Renal pelvis (tissue), 4 donors: ENCODE results near the gene KIRREL3. TPM values are rescaled to one million over a fixed set of nuclear protein-coding genes. Genes with fewer than 3 reads are reported as not detected.

ENCODE experiments used
- DNase-seq: peaks from one replicate; pipeline ENCODE4 v3.0.0-alpha.2; 2013
- polyA plus RNA-seq, 3 donors: library from polyadenylated mRNA; unstranded; fragments of 120-200 nt; gene quantifications; one replicate each; pipeline ENCODE4 v1.2.1, GENCODE V29; 2013; ENCODE audit not compliant: insufficient read length in 3 of 3

Gene KIRREL3
- polyA plus RNA-seq, 3 donors, result 1.6 to 1.8 (median 1.7) TPM

- DNase-seq, result no peak
Observed at GRCh38 chr11:126530416-126530815, 470.2 kb downstream of the KIRREL3 start.

DNA sequence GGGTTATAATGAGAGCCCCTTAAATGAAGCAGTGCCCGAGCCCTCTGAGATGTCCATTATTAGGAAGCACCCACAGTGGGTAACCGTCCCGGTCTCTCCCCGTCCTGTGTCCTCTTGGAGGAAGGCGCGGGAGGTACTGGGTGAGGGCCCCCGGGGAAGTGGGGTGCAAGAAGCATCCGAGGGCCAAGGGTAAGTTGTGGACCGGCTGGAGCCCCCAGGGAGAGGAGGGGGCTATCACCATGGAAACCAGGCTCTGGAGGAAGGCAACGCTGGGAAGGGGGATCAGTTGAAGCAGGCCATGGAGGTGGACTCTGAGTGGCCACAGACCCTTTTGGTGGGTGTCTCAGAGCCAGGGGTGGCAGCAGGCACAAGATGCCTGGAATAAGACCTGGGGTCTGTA is 471.5 kb downstream of the KIRREL3 start:
- no peak for DNase-seq

GRCh38 chr11:126528075-126528474 is 472.5 kb downstream of the KIRREL3 start:
- DNase-seq, result no peak

- DNase-seq, result no peak
Observed at GRCh38 chr11:126527651-126528050, 472.9 kb downstream of the KIRREL3 start.

GRCh38 chr11:126526471-126526870 is 474.1 kb downstream of the KIRREL3 start:
- DNase-seq, result no peak

GRCh38 chr11:126525702-126526101 is 474.9 kb downstream of the KIRREL3 start:
- DNase-seq, result no peak

- DNase-seq, result no peak
Observed at GRCh38 chr11:126525216-126525615, 475.4 kb downstream of the KIRREL3 start.

DNA sequence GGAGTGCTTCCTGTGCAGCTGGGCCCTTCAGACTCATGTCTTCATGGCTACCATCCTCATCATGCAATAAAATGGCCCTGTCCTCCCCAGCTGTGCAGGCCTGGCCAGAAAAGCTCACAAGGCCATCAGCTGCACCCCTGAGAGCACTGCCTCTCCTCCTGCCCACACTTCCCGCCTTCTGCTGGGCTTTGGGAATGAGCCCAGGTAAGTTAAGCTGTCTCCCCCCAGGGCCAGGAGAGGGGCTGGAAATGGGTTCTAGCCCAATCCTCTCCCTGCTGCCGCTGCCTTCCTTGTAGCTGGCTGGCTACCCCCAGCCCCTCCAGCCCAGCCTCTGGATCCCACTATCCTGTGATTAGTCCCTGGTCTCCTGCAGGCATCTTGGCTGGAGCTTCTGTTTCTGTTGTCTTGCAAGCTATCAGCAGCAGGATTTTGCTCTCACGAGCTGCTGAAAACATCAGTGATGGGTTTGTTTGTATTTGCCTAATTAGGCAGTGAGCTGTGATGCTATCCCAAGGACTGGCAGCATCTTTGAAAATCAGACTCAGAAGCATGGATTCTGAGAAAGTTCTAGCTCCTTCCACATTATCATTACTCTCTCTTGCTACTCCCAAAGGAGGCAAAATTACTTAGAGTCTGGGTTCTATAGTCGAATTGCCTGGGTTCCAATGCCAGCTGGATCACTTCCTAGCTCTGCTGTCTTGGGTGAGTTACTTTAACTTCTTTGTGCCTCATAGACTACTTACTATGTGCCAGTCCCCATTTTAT is 476.9 kb downstream of the KIRREL3 start:
- no peak for DNase-seq

DNA sequence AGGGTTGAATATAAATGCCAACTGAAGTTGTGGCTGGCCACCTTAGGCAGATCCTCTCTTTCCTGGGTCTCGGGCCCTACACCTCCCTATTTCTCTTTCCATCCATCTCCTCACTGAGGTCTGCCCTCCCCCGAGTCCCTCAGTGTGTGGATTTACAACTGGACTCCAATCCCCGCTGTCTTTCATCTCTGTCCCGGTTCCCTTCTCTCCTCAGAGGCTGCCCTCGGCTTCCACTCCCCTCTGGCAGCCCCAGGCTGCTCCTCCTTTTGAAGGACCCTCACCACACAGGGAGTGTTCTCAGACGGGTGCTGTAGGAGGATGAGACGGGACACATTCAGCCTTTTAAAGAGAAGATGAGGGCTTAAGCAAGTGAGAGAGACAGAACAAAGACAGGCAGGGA is 478.0 kb downstream of the KIRREL3 start:
- no peak for DNase-seq

DNA sequence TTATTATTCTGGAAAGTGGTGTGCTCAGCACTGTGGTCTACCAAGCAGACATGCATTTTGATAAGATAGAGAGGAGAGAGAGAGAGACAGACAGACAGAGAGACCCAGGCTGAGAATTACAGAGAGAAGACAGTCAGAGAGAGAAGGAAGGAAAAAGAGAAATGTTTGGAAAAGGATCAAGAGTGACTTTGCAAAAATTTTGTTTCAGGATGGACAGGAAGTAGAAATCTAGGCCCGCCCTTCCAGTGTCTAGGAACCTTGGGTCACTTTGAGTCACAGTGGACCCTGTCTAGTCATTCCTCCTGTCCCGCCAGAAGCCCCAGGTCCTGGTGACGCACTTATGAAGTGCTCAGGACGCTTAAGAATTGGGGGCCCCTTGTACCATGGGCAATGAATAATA is 478.4 kb downstream of the KIRREL3 start:
- DNase-seq, result no peak

DNA sequence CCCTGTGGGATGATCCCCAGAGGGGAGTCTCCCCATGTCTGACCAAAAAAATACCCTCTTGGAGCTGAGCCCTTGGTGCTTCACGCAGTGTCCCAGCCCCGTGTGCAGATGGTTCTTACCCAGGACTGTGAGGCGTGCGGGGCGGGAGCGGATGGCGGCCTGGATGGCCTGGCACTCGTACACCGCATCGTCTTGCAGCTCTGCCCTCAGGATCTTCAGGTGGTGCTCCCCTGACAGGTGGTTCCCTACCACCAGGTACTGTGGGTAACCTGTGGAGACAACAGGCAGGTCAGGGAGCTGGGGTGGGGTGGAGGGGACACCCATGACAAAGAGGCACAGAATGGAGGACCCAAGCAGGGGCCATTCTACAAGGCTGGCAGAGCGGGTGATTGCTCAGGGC is 479.4 kb downstream of the KIRREL3 start:
- no peak for DNase-seq

DNA sequence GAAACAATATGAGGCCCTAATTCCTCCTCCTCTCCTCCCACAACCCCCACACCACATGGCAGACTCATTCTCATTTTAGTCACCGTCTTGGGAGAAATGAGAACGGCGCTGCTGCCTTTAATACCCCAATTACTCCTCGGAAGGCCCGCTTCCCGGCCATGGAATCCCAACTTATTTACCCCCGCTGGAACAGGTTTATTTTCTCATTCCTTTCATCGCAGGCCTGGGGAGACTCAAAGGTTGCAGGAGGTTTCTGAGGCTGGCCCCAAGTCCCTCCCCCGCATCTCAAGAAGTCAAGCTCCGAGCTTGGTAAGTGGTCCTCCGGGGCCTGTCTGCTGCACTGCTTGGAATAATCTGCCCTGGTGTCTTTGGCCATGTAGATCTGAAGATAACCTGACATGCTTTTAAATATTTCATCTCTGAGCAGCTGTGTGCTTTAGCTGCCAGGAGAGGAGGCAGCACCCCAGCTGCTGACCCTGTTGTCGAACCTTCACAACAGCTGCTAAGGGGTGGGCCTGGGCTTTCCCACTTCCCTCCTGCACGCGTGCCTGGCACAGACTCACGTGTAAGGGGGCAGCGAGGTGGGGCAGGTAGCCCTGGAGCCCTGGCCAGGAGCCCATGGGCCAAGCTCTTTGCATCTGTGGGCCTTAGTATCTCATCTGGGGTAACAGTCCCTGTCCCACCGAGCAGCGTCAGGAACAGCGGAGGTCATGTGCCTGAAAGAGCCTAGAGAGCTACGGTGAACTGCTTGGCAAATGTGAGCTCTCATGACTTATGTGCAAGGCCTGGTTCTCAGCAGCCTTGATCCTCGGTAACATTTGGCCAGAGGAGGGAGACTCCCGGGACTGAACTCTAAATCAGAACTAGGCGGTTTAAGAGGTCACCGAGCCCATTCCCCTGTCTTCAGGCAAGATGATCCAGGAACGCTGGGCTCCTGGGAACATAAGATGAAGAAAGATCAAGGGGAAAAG is 480.5 kb downstream of the KIRREL3 start:
- DNase-seq, result no peak

DNA sequence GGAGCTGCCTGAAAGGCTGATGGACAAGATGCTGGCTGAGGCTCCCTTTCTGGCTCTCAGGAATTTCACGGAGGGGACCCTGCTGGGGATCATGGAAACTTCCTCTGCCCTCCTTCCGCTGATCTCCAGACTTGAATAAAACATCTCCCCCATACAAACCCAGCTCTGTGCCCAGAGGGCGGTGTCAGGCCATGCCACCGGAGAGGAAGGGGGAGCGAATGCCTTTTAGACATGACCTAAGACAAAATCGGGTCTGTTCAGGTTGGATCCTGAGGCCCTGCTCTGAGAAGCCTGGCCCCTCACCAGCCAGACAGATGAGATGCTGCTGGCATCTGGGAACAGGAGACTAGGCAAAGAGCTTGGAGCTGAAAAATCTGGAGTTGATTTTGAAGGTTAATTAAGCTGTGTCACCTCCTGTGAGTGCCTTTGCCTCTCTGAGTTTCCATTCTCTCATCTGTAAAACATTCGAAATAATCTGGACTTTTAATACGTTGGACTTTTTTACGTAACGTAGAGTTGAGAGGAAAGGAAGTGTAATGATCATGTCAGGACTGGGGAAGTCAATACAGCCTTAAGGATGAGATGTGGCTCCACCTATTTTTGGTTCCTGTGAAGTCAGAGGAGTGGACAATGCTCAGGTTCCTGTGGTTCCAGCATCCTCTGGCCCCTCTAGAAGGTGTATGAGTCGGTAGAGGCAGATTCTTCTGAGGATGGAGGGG is 481.4 kb downstream of the KIRREL3 start:
- DNase-seq, result no peak

GRCh38 chr11:126518071-126518971 is 482.2 kb downstream of the KIRREL3 start:
- DNase-seq, result no peak

DNA sequence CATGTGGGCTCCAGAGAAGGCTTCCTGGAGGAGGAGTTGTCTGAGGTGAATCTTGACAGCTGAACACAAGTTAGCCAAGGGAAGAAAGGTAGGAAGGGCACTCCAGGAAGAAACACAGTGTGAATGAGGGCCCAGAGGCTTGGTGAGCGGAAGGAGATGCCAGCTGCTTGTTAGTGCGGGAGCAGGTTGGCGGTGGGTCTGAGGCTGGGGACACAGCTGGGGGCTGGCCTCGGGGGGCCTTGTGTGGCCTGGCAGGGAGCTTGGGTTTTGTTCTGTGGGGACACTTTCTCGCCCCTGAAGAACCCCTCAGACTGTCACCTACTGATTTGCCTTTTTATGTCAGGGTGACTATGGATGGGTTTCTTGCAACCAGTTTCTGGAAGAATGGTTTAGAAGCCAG is 485.1 kb downstream of the KIRREL3 start:
- DNase-seq, result no peak

GRCh38 chr11:126514061-126514693 is 486.4 kb downstream of the KIRREL3 start:
- DNase-seq, result no peak

DNA sequence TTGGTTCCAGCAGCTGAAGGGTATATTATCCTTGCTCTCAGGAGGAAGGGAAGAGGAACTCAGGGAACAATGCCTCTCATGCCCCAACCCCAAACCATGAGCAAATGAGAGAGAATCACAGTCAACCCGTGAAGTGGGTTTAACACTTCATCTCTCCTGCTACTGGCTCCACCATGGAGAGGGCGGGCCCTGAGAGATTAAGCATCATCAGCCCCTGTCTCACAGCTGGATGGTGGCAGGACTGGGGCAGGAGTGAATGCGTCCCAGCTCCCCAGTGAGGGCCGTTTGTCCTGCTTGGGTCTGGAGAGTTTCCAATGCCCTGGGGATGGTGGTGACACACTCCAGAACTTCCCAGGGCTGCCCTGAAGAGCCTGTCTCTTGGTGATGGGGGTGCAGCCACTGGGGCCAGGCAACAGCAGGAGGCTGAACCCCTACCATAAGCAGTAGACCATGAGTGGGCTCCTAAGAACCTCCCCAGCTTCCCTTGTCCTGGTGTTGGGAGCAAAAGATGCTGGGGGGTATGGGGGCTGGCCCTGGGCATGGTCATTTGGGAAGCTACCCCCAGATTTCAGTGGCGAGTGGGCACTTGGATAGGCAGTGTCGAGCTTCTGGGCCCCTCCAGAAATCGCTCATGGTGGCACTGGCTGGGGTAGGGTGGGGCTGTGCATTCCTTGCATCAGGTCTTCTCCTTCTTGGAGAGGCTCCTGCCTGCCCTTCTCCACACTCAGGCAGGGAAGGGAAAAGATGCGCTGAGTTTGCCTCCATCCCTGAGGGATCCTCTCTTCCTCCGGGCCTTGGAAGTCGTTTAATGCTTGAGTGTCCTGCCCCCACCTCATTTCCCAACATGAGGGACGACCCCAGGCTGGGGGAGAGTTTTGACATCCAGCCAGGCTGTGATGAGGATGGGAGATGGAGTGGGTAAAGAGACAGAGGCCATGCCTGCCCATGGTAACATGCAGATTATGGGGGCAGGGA is 487.5 kb downstream of the KIRREL3 start:
- no peak for DNase-seq

GRCh38 chr11:126512251-126512650 is 488.3 kb downstream of the KIRREL3 start:
- DNase-seq, result no peak

DNA sequence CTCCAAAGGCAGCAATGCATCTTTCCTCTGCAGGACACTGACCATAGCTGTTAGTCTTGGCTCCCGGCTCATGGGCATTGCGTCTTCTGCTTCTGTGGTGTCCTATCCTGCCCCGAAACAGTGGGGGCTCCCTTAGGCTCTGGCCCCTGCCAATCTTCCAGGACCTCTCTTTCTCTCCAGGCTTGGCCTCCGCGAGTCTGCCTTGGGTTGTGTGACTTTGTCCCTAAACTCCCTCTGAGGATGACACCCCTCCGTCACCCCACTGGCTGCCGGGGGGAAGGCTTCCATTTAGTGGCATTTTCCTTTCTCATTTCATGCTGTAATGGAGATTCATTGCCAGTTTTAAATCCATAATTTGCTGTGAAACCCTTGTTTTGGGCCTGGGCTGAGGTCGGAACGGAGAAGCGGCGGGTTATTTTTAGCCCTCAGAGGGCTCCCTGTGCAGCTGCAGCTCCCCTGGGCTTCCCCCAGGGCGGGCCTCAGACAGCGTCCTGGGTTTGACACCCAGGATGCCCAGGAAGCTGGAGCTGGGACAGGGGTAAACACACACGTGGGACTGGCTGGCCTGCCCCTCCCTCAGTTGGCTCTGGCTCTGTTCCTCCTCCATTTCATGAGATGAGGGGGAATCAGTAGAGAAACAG is 489.0 kb downstream of the KIRREL3 start:
- no peak for DNase-seq
